Kidney glomerular epithelial cell (primary cell): ENCODE results near the gene ITPRID1.
"Not testable (repeated sequence)": the region's sequence is repeated elsewhere in the genome, so short reads cannot be mapped to it uniquely, and the experiment has no call there.

ENCODE experiments used
- DNase-seq: peaks from one replicate; lab custom pipeline; 2025; lab: John Stamatoyannopoulos, UW

ITPRID1 gene

DNA sequence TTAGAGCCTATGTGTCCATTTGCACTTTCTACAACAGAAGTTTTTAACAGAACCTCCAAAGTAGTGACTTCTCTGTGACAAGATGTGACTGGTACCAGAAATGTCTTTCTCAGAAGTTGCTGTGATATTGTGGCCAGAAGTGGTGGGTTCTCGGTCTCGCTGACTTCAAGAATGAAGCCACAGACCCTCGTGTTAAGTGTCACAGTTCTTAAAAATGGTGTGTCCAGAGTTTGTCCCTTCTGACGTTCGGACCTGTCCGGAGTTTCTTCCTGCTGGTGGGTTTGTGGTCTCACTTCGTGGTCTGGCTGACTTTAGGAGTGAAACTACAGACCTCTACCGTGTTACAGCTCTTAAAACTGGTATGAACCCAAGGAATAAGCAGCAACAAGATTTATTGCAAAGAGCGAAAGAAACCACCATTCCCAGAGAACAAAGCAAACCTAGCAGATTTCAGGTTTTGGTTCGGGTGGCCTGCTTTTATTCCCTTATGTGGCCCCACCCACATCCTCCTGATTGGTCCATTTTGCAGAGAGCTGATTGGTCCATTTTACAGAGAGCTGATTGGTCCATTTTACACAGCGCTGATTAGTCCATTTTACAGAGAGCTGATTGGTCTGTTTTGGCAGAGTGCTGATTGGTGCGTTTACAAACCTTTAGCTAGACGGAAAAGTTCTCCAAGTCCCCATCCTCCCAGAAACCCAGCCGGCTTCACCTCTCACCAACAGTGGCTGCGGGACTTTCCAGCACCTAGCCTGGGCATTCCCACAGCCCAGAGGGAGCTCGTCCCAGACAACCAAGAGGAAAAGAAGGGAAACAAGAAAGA lies 3.0 kb downstream of the ITPRID1 start:
- DNase-seq = no peak

GRCh38 chr7:31517513-31517912 lies 3.6 kb downstream of the ITPRID1 start:
- no peak for DNase-seq

DNA sequence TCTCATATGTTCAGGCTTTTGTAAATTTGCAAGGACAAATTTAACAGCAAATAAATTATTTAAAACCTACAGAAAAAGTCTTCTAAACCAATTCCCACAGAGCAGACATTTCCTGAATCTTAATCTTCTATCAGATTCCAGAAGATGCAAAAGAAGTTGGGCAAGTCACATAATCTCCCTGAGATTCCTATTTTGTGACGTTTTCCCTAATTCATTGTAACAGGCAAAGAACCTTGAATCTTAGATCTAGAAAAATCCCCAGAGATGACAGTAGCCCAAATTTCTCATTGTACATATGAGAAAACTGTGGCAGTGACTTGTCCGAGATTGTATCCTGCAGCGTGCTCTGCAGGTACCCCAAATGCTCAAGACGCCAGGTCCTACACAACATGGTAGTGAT lies 4.9 kb downstream of the ITPRID1 start:
- no peak for DNase-seq

GRCh38 chr7:31521336-31522010 lies 7.6 kb downstream of the ITPRID1 start:
- DNase-seq = no peak

- no peak for DNase-seq
Observed at GRCh38 chr7:31526864-31527263, 13.0 kb downstream of the ITPRID1 start.

DNA sequence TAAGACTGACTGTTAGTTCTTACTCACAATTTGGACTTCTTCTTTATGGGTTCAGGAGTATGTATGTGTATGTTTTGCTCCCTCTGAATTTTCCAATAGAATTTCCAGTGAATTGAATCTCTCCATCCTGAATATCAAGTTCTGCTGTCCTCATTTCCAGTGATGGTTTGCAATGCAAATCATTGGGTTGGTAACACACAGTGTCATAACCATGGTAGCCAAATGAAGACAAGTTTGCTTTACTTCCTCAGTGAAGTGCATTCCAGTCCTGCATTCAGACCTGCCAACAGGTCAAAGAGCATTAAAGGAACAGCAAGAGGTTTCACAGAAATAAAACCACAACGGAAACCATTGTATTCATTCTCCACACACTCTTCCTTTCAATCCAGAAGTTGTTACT lies 15.2 kb downstream of the ITPRID1 start:
- no peak for DNase-seq

- not testable (repeated sequence) for DNase-seq
Observed at GRCh38 chr7:31540651-31541185, 26.8 kb downstream of the ITPRID1 start.

GRCh38 chr7:31545549-31545948 lies 31.7 kb downstream of the ITPRID1 start:
- no peak for DNase-seq

GRCh38 chr7:31549611-31550010 lies 35.7 kb downstream of the ITPRID1 start:
- DNase-seq = no peak

- DNase-seq = no peak
Observed at GRCh38 chr7:31550432-31550831, 36.5 kb downstream of the ITPRID1 start.

DNA sequence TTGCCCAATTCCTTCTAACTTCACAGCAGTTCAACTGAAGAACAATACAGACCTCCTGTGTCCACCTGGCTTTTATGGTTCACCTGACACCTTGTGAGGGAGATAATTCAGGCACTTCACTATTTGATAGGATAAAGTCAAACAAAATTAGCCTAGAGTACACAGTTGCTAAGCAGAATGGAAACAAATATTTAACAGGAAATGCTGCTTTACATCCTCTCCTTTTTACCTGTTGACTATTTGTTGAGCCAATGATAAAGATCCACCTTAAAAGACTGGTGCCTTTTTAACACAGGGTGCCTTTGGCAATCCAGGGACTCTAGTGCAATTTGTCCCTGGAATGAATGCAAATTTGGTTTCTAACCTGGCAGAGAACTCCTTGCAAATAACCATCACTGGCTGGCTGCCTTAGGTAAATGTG lies 39.8 kb downstream of the ITPRID1 start:
- no peak for DNase-seq

GRCh38 chr7:31562002-31562401 lies 48.1 kb downstream of the ITPRID1 start:
- no peak for DNase-seq

DNA sequence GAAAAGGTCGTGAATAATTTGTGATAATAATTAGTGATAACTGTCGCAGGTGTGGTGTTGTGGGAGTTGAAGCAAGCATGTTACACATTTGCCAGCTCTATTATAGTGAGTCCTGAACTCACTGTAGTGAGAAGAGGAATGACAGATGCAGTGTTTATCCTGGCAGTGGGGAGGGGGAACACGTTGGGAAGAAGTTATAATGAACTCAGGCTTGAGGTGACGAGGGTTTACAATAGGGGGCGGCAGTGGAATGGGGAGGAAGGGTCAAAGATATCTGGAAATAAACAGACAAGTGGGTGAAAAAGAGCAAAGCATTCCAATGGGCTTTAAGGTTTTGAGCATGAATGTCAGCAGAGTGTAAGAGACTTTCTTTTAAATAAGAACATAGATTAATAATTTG lies 49.6 kb downstream of the ITPRID1 start:
- no peak for DNase-seq

DNA sequence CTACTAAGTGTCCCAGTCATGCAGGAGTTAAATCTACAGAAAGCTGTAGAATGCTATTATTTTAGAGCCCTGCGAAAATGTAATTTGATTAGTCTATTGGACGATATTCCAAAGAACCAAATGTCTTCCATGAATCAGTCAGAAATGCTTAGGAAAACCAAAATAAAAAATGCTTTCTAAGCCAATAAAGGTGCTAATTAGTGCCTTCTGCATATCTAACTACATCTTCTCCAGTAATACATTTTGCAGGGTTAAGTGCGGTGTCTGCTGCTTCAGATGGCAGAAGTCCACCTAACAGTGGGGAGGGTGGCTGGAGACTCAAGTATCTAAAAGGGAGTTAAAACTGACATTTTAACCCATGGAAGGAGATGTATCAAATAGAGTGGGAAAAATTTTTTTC lies 50.1 kb downstream of the ITPRID1 start:
- DNase-seq = no peak

GRCh38 chr7:31564661-31565060 lies 50.8 kb downstream of the ITPRID1 start:
- no peak for DNase-seq

GRCh38 chr7:31569528-31569927 lies 55.6 kb downstream of the ITPRID1 start:
- DNase-seq = no peak

DNA sequence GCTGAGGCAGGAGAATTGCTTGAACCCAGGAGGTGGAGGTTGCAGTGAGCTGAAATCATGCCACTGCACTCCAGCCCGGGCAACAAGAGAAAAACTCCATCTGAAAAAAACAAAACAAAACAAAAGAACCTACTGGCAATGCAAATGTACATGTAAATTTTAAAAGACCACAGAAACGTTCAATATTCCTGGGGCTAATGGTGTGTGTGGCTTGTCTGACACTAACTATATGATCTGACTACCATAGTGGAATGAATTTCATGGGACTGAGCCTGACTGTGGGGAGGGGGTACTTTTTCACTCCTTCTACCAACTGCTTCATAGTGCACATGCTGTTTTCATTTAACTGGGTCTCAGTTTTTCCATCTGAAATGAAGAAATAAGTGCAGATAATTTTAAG lies 69.6 kb downstream of the ITPRID1 start:
- DNase-seq = no peak

DNA sequence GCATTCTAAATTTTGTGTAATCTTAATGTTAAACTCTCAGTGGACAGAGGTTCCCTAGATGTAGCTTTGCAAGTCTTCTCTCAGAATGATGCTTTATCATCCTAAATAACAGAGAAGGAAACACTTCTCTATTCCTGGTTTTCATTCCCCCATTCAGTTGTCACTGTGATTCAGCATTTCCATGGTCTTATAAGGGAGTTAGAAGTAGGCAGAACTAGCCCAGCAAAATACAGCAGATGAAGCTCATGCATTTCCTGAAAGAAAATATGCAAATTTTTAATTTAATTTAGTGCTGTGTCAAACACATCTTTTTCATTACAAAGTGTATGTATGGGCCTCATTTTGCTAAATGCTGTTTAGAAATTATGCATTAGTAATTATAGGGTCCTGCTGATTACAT lies 70.1 kb downstream of the ITPRID1 start:
- DNase-seq = no peak

GRCh38 chr7:31595390-31595789 lies 81.5 kb downstream of the ITPRID1 start:
- no peak for DNase-seq

DNA sequence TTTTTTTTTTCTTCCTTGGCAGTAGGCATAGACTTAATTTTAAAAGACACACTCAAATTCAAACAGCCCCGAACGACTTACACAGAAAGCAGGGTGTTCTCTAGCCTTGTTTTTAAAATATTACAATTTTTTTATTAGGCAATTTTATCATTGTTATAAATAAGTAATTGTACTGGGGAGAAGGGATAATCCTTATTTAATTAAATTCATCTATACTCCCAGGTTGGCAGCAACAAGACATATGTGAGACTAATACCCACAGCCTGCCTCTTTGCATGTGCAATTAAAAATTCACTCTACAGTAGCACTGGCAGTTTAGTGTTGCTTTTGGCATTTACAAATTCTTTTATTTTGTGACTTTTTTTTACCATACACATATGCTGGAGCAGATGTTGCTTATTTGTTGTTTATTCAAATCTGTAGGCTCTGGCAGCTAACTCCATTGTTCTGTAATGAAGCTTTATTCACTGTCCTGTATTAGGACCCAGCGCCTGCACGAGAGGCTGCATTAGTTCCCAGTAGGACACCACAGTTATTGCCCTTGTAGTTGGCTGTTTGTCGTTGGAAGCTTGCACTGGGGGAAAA lies 88.2 kb downstream of the ITPRID1 start:
- DNase-seq = no peak

DNA sequence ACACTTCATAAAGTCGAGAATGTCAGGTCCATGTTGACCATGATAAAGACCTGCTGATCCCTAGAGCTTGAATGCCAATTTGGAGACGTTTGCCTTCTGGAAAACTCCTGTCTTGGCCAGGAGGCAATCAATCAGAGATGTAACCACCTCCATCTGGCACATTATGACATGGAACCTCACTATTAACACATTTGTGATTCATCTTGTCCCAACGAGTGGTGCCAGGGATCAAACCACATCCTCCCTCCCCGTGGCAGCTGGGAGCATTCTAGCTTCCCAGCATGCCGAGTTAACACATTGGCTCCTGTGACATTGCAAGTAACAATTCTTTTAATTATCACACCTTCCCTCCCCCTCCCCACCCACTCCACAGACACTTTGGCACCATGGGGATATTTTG lies 89.2 kb downstream of the ITPRID1 start:
- no peak for DNase-seq

DNA sequence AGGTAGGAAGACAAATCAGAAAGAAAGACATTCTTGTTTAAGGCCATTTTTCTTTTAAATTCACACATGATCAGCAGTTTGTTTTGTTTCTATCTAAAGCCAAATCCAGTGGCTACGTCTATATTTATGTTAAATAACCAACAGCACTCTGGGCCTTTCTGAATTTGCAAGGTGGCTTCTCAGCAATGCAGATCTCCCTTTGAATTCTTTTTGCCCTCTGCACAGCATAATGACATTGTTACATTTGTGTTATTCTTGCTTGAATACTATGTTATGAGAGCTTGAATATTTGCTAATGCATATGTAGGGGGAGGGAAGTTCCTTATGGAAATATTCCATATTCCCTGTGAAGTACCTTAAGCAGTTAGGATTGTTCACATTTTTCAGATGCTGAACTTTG lies 99.7 kb downstream of the ITPRID1 start:
- DNase-seq = no peak

DNA sequence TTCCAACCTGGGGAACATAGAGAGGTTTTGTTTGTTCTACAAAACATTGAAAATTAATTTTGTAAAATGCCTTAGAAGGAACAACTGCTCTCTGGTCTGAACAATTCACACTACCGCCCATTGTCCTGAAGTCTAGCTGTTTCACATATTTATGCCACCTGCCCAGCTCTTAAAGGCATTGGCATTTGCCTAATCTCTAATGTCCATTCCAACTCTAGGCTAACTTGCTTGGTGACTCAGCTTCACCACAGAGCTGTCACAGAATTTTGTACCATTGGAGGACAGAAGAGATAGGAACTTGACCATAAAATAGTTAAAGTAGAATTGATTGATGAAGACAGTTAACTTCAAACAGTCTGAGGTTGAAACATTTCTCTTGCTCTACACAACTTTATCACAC lies 119.6 kb downstream of the ITPRID1 start:
- DNase-seq = no peak
